Activated CD8-positive, alpha-beta memory T cell treated with anti-CD3 and anti-CD28 coated beads for 36 hours (primary cell): ENCODE measurements around the gene UPK2. TPM values are rescaled to one million over a fixed set of nuclear protein-coding genes. Genes with fewer than 3 reads are reported as not detected.

ENCODE experiments used
- CTCF ChIA-PET: fragments of 350-600 bp; sonication (Branson Sonifier 250); formaldehyde crosslinking; loops from one replicate; lab custom pipeline; 2021; ENCODE audit warnings: antibody characterized with exemption; lab: Charles Lee
- POLR2A ChIA-PET: fragments of 350-600 bp; sonication (Branson Sonifier 250); formaldehyde crosslinking; loops from one replicate; lab custom pipeline; 2021; ENCODE audit warnings: antibody characterized with exemption; lab: Charles Lee
- total RNA-seq, 2 experiments: library from RNA; stranded (reverse); gene quantifications; one replicate each; pipeline ENCODE4 v1.2.3, GENCODE V29; 2021

The UPK2 gene
- total RNA-seq, 2 experiments from 2014 or later, result not detected

- ChIA-PET CTCF (interaction anchor here (0.6 to 1.8 kb wide), 2 partner anchors 69 to 121 kb away, joined by 3 to 5 read pairs; no protein-coding TSS in a partner anchor), POLR2A (interaction anchor here (0.6 to 2.4 kb wide), 3 partner anchors 20 to 1837 kb away, joined by 3 to 18 read pairs (median 3); partner anchors contain the start of genes RPS25 and TRAPPC4)
These were observed 42.3 kb downstream of the UPK2 start for GRCh38 chr11:118998388-118998717.

GRCh38 chr11:118998822-118999221, 42.7 kb downstream of the UPK2 start:
- POLR2A ChIA-PET, result interaction anchor here (2.4 kb wide), 1 partner anchor 19 kb away, joined by 18 read pairs; the partner anchor contains the start of genes RPS25 and TRAPPC4
- CTCF ChIA-PET, result no interaction called here

- POLR2A ChIA-PET, result interaction anchor here (1.0 kb wide), 1 partner anchor 18 kb away, joined by 3 read pairs; no protein-coding TSS in a partner anchor
- CTCF ChIA-PET, result interaction anchor here (0.7 kb wide), 1 partner anchor 392 kb away, joined by 3 read pairs; no protein-coding TSS in a partner anchor
These were observed 44.8 kb downstream of the UPK2 start for GRCh38 chr11:119000906-119001305.

GRCh38 chr11:119006656-119007055, 50.6 kb downstream of the UPK2 start:
- ChIA-PET POLR2A (interaction anchor here (0.6 kb wide), 1 partner anchor 8 kb away, joined by 6 read pairs; no protein-coding TSS in a partner anchor), CTCF (no interaction called here)

Other genes with a start within 250 kb of the UPK2 start
- 100 to 1,000 TPM; 146 to 153 TPM for gene DDX6, start 165.1 kb upstream of the UPK2 start, total RNA-seq
- 1 to 10 TPM; 2.3 TPM for gene CXCR5, start 72.4 kb upstream of the UPK2 start, total RNA-seq
- gene BCL9L, start 30.4 kb upstream of the UPK2 start, total RNA-seq, result 10 to 100 TPM; 23.8 to 26.3 TPM
- gene FOXR1, start 15.5 kb downstream of the UPK2 start, total RNA-seq, result not detected
- 10 to 100 TPM; 32.7 to 33.4 TPM for gene CENATAC, start 41.8 kb downstream of the UPK2 start, total RNA-seq
- 1,000 to 10,000 TPM; 1,363 to 1,371 TPM for gene RPS25, start 62.0 kb downstream of the UPK2 start, total RNA-seq
- gene TRAPPC4, start 62.5 kb downstream of the UPK2 start, total RNA-seq, result 100 to 1,000 TPM; 136 to 145 TPM
- gene SLC37A4, start 74.6 kb downstream of the UPK2 start, total RNA-seq, result 10 to 100 TPM; 29.9 to 30.4 TPM
- gene HYOU1, start 100.9 kb downstream of the UPK2 start, total RNA-seq, result 100 to 1,000 TPM; 151 to 159 TPM
- gene VPS11, start 111.5 kb downstream of the UPK2 start, total RNA-seq, result 10 to 100 TPM; 20.6 to 21.0 TPM
- gene HMBS, start 128.6 kb downstream of the UPK2 start, total RNA-seq, result 10 to 100 TPM; 40.5 to 41.3 TPM
- gene DPAGT1, start 145.6 kb downstream of the UPK2 start, total RNA-seq, result 10 to 100 TPM; 76.3 to 90.1 TPM
- 10 to 100 TPM; 26.0 to 26.6 TPM for gene C2CD2L, start 151.0 kb downstream of the UPK2 start, total RNA-seq
- gene HINFP, start 165.3 kb downstream of the UPK2 start, total RNA-seq, result 10 to 100 TPM; 26.5 to 27.5 TPM
- gene ABCG4, start 192.8 kb downstream of the UPK2 start, total RNA-seq, result under 1 TPM in 1 of 2 experiments, not detected in 1; 0.08 TPM
- gene NLRX1, start 212.4 kb downstream of the UPK2 start, total RNA-seq, result 10 to 100 TPM; 18.2 TPM
- gene NHERF4, start 229.2 kb downstream of the UPK2 start, total RNA-seq, result not detected